GM23338 (cell line): ENCODE results near the gene FXYD5. TPM values are rescaled to one million over a fixed set of nuclear protein-coding genes. Genes with fewer than 3 reads are reported as not detected.

Experiments
- ATAC-seq: fragments of 200-7000 bp; cut with Tn5 transposase; 3 replicates; pipeline ENCODE4 v1.9.1; 2020
- DNase-seq: peaks from one replicate; pipeline ENCODE4 v3.0.0-alpha.2; 2015; ENCODE audit warnings: low spot score
- H2AFZ ChIP-seq: fragments of 200-600 bp; sonication (generic); 2 replicates; pipeline ENCODE4 v1.8.0; 2016; ENCODE audit warnings: antibody characterized with exemption, mild to moderate bottlenecking, moderate library complexity
- H3F3A ChIP-seq: fragments of 200-600 bp; sonication (generic); replicated peaks from 2 replicates; pipeline ENCODE4 v1.8.0; 2017; ENCODE audit warnings: antibody characterized with exemption, mixed run types, low read depth
- H3K27ac ChIP-seq: fragments of 200-600 bp; sonication (generic); 2 replicates; pipeline ENCODE4 v1.6.1; 2016; ENCODE audit warnings: low read depth
- H3K27me3 ChIP-seq: fragments of 200-600 bp; sonication (generic); 2 replicates; pipeline ENCODE4 v1.8.0; 2016; ENCODE audit warnings: mild to moderate bottlenecking, mixed run types, moderate library complexity; ENCODE audit not compliant: insufficient read depth
- H3K36me3 ChIP-seq: fragments of 200-600 bp; sonication (generic); 2 replicates; pipeline ENCODE4 v1.8.0; 2016; ENCODE audit warnings: mild to moderate bottlenecking; ENCODE audit not compliant: insufficient read depth
- H3K4me1 ChIP-seq: fragments of 200-600 bp; sonication (generic); 2 replicates; pipeline ENCODE4 v1.8.0; 2016; ENCODE audit warnings: mild to moderate bottlenecking, moderate library complexity; ENCODE audit not compliant: insufficient read depth
- H3K4me2 ChIP-seq: fragments of 200-600 bp; sonication (generic); 2 replicates; pipeline ENCODE4 v1.7.1; 2017; ENCODE audit warnings: mixed run types
- H3K4me3 ChIP-seq: fragments of 200-600 bp; sonication (generic); 2 replicates; pipeline ENCODE4 v1.6.1; 2016; ENCODE audit warnings: mixed run types
- H3K79me2 ChIP-seq: fragments of 200-600 bp; sonication (generic); replicated peaks from 2 replicates; pipeline ENCODE4 v1.8.0; 2017; ENCODE audit warnings: mild to moderate bottlenecking; ENCODE audit not compliant: insufficient read depth
- H3K9me2 ChIP-seq: fragments of 200-600 bp; sonication (generic); 2 replicates; pipeline ENCODE4 v1.8.0; 2017; ENCODE audit not compliant: insufficient read depth
- H4K20me1 ChIP-seq: fragments of 200-600 bp; sonication (generic); replicated peaks from 2 replicates; pipeline ENCODE4 v1.8.0; 2017; ENCODE audit warnings: mild to moderate bottlenecking; ENCODE audit not compliant: insufficient read depth
- H3K27ac Mint-ChIP-seq: 2 replicates; pipeline ENCODE4 v1.8.0; 2020; ENCODE audit warnings: inconsistent platforms, mild to moderate bottlenecking, moderate library complexity, mixed read lengths
- H3K27me3 Mint-ChIP-seq: 3 replicates; pipeline ENCODE4 v1.8.0; 2022; ENCODE audit warnings: low read depth, mild to moderate bottlenecking, moderate library complexity, mixed read lengths, inconsistent platforms; ENCODE audit not compliant: insufficient read depth, poor library complexity
- H3K36me3 Mint-ChIP-seq: 3 replicates; pipeline ENCODE4 v1.8.0; 2021; ENCODE audit warnings: low read depth, mild to moderate bottlenecking, inconsistent platforms, moderate library complexity, mixed read lengths
- H3K4me1 Mint-ChIP-seq: 3 replicates; pipeline ENCODE4 v1.8.0; 2020; ENCODE audit warnings: mild to moderate bottlenecking, inconsistent platforms, mixed read lengths
- H3K4me3 Mint-ChIP-seq: 3 replicates; pipeline ENCODE4 v1.8.0; 2021; ENCODE audit warnings: moderate library complexity, mild to moderate bottlenecking, inconsistent platforms, mixed read lengths
- H3K9me3 Mint-ChIP-seq: 3 replicates; pipeline ENCODE4 v1.8.0; 2020; ENCODE audit warnings: moderate library complexity, mild to moderate bottlenecking, inconsistent platforms, mixed read lengths
- CREB1 ChIP-seq: fragments of 250-450 bp; sonication (Bioruptor Pico); IDR thresholded peaks from 2 replicates; pipeline ENCODE4 v1.5.0; 2020; ENCODE audit warnings: low read depth, mild to moderate bottlenecking, moderate library complexity
- ETS1 ChIP-seq: IDR thresholded peaks from 2 replicates; pipeline ENCODE4 v1.6.1; 2016; ENCODE audit warnings: antibody characterized with exemption
- EZH2 ChIP-seq: fragments of 200-600 bp; sonication (generic); IDR thresholded peaks from one replicate; pipeline ENCODE4 v1.8.0; 2017; ENCODE audit warnings: antibody characterized with exemption, mild to moderate bottlenecking, low read depth; ENCODE audit not compliant: unreplicated experiment
- EZH2phosphoT487 ChIP-seq: fragments of 200-600 bp; sonication (generic); IDR thresholded peaks from one replicate; pipeline ENCODE4 v1.8.1; 2018; ENCODE audit warnings: antibody characterized with exemption; ENCODE audit not compliant: unreplicated experiment
- POLR2AphosphoS5 ChIP-seq: IDR thresholded peaks from 2 replicates; pipeline ENCODE4 v1.6.1; 2016; ENCODE audit warnings: antibody characterized with exemption, low read depth
- ZNF331 ChIP-seq: fragments of 250-450 bp; sonication (Bioruptor Pico); IDR thresholded peaks from 2 replicates; pipeline ENCODE4 v1.5.0; 2020; ENCODE audit warnings: low read depth, mild to moderate bottlenecking, moderate library complexity
- polyA plus RNA-seq: library from polyadenylated mRNA; unstranded; fragments of >200 nt; fragmentation: Nextera tagmentation; extraction: Ambion mirVana; gene quantifications from 2 replicates; pipeline ENCODE4 v1.2.1, GENCODE V29; 2016
- total RNA-seq: library from RNA; depleted of rRNA; stranded (reverse); fragments of >200 nt; shearing (Covaris generic); gene quantifications from 2 replicates; pipeline ENCODE4 v1.2.3, GENCODE V29; 2014
- TF ChIP-seq, protein P1 (sequence below): fragments of 250-450 bp; sonication (Bioruptor Pico); IDR thresholded peaks from 2 replicates; pipeline ENCODE4 v1.5.0; 2020; ENCODE audit warnings: mild to moderate bottlenecking, moderate library complexity
- TF ChIP-seq, protein P2 (sequence below): IDR thresholded peaks from one replicate; pipeline ENCODE4 v1.6.1; 2018; ENCODE audit warnings: antibody characterized with exemption; ENCODE audit not compliant: unreplicated experiment
- TF ChIP-seq, protein P3 (sequence below), 2 experiments: fragments of 200-600 bp in 1 of 2; sonication (generic) in 1 of 2; conservative IDR thresholded peaks; 2 replicates each; pipeline versions ENCODE4 v1.5.1 to v1.6.1; 2016 to 2017; ENCODE audit warnings: antibody characterized with exemption in 2 of 2, low read depth in 2 of 2, mild to moderate bottlenecking in 2 of 2, moderate library complexity in 1 of 2

The FXYD5 gene
- total and polyA plus RNA-seq, 2 experiments from 2014 or later, result 97.7 to 233 TPM

GRCh38 chr19:35205733-35206323, 51.3 kb downstream of the FXYD5 start:
- Mint-ChIP-seq H3K9me3 (peaks cover 8% of the 10 kb centered on the region), H3K4me1 (peaks cover 47% of the 10 kb centered on the region), H3K36me3 (peaks cover 5% of the 10 kb centered on the region), H3K27ac (no peak overlapping the region), H3K4me3 (no peak overlapping the region; the same call in 2 of the 3 replicates), H3K27me3 (no peaks in the 10 kb centered on the region)
- TF ChIP-seq EZH2phosphoT487, result no peak
- TF ChIP-seq ETS1, result no peak
- TF ChIP-seq CREB1 (CRISPR knock-in tag), result no peak
- TF ChIP-seq POLR2AphosphoS5, result no peak
- no peak for TF ChIP-seq EZH2
- TF ChIP-seq, protein P1, sequence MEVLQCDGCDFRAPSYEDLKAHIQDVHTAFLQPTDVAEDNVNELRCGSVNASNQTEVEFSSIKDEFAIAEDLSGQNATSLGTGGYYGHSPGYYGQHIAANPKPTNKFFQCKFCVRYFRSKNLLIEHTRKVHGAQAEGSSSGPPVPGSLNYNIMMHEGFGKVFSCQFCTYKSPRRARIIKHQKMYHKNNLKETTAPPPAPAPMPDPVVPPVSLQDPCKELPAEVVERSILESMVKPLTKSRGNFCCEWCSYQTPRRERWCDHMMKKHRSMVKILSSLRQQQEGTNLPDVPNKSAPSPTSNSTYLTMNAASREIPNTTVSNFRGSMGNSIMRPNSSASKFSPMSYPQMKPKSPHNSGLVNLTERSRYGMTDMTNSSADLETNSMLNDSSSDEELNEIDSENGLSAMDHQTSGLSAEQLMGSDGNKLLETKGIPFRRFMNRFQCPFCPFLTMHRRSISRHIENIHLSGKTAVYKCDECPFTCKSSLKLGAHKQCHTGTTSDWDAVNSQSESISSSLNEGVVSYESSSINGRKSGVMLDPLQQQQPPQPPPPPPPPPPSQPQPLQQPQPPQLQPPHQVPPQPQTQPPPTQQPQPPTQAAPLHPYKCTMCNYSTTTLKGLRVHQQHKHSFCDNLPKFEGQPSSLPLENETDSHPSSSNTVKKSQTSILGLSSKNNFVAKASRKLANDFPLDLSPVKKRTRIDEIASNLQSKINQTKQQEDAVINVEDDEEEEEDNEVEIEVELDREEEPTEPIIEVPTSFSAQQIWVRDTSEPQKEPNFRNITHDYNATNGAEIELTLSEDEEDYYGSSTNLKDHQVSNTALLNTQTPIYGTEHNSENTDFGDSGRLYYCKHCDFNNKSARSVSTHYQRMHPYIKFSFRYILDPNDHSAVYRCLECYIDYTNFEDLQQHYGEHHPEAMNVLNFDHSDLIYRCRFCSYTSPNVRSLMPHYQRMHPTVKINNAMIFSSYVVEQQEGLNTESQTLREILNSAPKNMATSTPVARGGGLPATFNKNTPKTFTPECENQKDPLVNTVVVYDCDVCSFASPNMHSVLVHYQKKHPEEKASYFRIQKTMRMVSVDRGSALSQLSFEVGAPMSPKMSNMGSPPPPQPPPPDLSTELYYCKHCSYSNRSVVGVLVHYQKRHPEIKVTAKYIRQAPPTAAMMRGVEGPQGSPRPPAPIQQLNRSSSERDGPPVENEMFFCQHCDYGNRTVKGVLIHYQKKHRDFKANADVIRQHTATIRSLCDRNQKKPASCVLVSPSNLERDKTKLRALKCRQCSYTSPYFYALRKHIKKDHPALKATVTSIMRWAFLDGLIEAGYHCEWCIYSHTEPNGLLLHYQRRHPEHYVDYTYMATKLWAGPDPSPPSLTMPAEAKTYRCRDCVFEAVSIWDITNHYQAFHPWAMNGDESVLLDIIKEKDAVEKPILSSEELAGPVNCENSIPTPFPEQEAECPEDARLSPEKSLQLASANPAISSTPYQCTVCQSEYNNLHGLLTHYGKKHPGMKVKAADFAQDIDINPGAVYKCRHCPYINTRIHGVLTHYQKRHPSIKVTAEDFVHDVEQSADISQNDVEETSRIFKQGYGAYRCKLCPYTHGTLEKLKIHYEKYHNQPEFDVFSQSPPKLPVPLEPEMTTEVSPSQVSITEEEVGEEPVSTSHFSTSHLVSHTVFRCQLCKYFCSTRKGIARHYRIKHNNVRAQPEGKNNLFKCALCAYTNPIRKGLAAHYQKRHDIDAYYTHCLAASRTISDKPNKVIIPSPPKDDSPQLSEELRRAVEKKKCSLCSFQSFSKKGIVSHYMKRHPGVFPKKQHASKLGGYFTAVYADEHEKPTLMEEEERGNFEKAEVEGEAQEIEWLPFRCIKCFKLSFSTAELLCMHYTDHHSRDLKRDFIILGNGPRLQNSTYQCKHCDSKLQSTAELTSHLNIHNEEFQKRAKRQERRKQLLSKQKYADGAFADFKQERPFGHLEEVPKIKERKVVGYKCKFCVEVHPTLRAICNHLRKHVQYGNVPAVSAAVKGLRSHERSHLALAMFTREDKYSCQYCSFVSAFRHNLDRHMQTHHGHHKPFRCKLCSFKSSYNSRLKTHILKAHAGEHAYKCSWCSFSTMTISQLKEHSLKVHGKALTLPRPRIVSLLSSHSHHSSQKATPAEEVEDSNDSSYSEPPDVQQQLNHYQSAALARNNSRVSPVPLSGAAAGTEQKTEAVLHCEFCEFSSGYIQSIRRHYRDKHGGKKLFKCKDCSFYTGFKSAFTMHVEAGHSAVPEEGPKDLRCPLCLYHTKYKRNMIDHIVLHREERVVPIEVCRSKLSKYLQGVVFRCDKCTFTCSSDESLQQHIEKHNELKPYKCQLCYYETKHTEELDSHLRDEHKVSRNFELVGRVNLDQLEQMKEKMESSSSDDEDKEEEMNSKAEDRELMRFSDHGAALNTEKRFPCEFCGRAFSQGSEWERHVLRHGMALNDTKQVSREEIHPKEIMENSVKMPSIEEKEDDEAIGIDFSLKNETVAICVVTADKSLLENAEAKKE (CRISPR knock-in tag), result no peak
- TF ChIP-seq, protein P2, sequence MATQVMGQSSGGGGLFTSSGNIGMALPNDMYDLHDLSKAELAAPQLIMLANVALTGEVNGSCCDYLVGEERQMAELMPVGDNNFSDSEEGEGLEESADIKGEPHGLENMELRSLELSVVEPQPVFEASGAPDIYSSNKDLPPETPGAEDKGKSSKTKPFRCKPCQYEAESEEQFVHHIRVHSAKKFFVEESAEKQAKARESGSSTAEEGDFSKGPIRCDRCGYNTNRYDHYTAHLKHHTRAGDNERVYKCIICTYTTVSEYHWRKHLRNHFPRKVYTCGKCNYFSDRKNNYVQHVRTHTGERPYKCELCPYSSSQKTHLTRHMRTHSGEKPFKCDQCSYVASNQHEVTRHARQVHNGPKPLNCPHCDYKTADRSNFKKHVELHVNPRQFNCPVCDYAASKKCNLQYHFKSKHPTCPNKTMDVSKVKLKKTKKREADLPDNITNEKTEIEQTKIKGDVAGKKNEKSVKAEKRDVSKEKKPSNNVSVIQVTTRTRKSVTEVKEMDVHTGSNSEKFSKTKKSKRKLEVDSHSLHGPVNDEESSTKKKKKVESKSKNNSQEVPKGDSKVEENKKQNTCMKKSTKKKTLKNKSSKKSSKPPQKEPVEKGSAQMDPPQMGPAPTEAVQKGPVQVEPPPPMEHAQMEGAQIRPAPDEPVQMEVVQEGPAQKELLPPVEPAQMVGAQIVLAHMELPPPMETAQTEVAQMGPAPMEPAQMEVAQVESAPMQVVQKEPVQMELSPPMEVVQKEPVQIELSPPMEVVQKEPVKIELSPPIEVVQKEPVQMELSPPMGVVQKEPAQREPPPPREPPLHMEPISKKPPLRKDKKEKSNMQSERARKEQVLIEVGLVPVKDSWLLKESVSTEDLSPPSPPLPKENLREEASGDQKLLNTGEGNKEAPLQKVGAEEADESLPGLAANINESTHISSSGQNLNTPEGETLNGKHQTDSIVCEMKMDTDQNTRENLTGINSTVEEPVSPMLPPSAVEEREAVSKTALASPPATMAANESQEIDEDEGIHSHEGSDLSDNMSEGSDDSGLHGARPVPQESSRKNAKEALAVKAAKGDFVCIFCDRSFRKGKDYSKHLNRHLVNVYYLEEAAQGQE, result no peak
- TF ChIP-seq, protein P3, sequence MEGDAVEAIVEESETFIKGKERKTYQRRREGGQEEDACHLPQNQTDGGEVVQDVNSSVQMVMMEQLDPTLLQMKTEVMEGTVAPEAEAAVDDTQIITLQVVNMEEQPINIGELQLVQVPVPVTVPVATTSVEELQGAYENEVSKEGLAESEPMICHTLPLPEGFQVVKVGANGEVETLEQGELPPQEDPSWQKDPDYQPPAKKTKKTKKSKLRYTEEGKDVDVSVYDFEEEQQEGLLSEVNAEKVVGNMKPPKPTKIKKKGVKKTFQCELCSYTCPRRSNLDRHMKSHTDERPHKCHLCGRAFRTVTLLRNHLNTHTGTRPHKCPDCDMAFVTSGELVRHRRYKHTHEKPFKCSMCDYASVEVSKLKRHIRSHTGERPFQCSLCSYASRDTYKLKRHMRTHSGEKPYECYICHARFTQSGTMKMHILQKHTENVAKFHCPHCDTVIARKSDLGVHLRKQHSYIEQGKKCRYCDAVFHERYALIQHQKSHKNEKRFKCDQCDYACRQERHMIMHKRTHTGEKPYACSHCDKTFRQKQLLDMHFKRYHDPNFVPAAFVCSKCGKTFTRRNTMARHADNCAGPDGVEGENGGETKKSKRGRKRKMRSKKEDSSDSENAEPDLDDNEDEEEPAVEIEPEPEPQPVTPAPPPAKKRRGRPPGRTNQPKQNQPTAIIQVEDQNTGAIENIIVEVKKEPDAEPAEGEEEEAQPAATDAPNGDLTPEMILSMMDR (conservative IDR thresholded peaks at IDR 0.05; ENCODE audit: low read depth in 2 of 2), result no peak
- TF ChIP-seq ZNF331 (CRISPR knock-in tag), result no peak
- no peaks in the 10 kb centered on the region for H4K20me1 ChIP-seq
- peaks cover 9% of the 10 kb centered on the region; the same call in 1 of the 2 replicates for H3K9me2 ChIP-seq
- H3K36me3 ChIP-seq, result no peaks in the 10 kb centered on the region
- no peaks in the 10 kb centered on the region for H3K27me3 ChIP-seq
- no peak for ATAC-seq
- H3K27ac ChIP-seq, result 0 out of 2 replicates have a peak overlapping the region, but pooled peaks have one; percentile 36
- H3F3A ChIP-seq, result peaks cover 4% of the 10 kb centered on the region; the same call in 1 of the 2 replicates
- H3K4me2 ChIP-seq, result no peak overlapping the region
- H3K79me2 ChIP-seq, result no peaks in the 10 kb centered on the region
- H3K4me3 ChIP-seq, result no peak overlapping the region
- no peak for DNase-seq
- H3K4me1 ChIP-seq, result peaks cover 28% of the 10 kb centered on the region
- H2AFZ ChIP-seq, result peak overlapping the region; percentile 87; the same call in 1 of the 2 replicates
